Occipital lobe (tissue), 2 donors: ENCODE results near the gene NEB. TPM values are rescaled to one million over a fixed set of nuclear protein-coding genes. Genes with fewer than 3 reads are reported as not detected.
"Not testable (repeated sequence)": the region's sequence is repeated elsewhere in the genome, so short reads cannot be mapped to it uniquely, and the experiment has no call there.

ENCODE experiments used
- DNase-seq: peaks from one replicate; lab custom pipeline; 2025; lab: John Stamatoyannopoulos, UW
- total RNA-seq: library from RNA; depleted of rRNA; stranded (reverse); fragments of >200 nt; gene quantifications from one replicate; pipeline ENCODE4 v1.2.3, GENCODE V29; 2014

The NEB gene
- total RNA-seq, 1 donor from 2014 or later, result 3.0 TPM

DNA sequence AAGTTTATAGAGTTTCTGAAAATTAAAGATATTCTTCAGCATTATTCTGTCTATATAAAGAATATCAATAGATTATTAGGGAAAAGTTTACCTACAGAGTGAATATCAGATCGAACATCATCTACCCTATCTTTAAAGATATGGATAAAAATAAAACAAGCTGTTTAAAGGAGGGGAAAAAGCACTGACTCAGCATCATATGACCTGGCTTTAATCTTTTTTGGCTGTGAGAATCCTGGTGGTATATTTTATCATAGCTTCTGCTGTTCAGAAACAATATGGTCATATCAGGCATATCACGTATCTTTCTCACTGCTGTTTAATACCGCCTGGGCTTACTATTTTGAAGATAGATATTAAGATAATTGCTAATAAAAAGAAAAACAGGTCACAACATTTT, 80.2 kb downstream of the NEB start:
- DNase-seq, result no peak

DNA sequence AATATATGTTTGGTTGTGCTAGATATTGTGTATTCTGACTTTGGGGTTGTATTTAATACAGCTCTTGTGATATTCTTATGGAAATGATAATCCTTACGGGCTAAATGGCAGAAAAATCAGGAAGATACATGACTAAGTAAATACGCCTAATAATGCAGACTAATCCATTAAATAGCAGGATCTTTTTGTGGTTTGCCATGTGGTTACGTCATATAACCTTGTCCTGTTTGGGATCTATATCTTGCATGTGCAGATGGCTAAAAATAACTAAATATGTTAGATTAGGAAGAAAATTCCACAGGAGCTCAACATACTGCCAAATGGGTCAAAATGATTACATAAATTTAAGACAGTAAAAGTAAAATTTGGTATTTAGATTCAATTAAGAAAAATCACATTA, 83.0 kb downstream of the NEB start:
- DNase-seq, result no peak

DNA sequence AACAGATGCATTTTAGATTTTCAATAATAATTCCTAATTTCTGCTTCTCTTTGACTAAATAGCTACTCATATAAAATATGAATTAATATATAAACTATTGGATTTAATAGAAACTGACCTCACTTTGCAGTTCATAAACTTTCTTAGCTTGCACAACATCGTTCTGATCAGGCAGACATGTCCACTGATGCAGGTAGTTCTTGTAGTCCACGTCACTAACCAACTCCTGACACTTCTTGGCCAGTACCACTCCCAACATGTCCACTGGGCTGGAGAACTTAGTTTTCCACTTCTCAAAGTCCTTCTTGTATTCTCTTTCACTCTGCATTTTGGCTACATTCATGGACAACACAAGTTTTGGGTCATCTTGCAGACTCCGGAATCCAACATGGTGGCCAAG, 83.8 kb downstream of the NEB start:
- DNase-seq, result no peak

DNA sequence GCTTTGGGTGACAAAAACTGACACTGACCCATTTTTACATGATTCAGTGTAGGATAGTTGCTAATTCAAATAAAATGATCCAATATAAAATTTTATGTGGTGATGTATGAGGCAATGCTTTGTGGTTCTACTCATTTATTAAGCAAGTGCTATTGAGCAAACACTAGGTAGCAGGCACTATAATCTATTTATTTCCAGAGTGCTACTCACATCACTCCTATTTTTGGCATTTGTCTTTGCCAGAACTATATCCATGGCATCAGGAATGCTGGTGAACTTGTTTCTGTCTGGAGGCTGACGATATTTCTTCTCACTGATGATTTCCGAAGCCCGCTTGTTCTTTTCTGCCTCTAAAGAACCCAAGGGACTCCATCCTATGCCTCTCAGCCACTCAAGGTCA, 84.3 kb downstream of the NEB start:
- no peak for DNase-seq

DNA sequence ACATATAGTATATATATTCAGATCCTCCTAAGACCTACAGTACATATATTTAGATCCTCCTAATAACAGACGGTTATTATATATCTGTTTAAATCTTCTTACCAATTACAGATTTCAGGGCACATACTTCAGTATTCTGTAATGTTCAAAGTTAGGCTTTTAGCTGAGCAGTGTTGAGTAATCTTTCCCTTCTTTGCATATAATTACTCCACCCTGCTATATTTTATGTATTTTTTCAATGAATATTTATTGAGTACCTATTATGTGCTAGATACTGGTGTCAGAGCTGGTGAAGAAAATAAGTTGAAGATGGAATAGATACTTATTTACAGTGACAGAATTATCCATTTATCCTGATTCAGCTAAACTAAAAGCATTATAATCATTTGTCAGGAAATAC, 84.9 kb downstream of the NEB start:
- no peak for DNase-seq

DNA sequence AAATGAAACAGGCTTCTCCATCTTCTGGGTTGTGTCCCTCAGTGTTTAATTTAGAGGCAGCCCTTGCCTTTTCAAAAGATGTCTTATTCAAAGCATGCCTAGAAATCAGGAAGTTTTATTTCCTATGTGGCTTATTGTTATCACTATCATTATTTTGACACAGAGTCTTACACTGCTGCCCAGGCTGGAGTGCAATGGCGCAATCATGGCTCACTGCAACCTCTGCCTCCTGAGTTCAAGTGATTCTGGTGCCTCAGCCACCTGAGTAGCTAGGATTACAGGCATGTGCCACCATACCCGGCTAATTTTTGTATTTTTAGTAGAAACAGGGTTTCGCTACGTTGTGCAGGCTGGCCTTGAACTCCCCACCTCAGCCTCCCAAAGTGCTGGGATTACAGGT, 87.8 kb downstream of the NEB start:
- not testable (repeated sequence) for DNase-seq

DNA sequence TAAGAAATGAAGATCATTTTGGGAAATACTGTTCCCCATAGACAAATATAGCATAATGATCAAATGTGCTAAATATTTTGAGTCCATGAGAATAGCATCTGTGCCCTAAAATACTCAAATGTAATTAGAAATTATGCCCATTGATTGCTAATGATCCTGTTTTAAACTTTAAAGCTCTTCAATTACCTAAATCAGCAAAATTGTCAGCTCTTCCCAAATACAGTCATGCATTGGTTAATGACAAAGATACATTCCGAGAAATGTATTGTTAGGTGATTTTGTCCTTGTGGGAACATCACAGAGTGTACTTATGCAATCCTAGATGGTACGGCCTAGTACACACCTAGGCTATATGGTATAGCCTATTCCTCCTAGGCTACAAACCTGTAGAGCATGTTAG, 89.7 kb downstream of the NEB start:
- no peak for DNase-seq

DNA sequence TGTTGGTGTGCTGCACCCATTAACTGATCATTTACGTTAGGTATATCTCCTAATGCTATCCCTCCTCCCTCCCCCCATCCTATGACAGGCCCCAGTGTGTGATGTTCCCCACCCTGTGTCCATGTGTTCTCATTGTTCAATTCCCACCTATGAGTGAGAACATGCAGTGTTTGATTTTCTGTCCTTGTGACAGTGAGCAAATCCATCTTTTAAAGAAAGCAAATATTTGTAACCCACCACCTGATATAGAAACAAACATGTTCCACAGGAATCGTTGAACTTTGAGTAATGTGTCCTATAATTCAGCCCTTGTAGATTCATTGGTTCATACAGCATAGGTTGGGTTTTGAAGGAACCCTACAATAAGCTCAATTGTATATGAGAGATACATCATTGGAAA, 92.4 kb downstream of the NEB start:
- DNase-seq, result not testable (repeated sequence)

DNA sequence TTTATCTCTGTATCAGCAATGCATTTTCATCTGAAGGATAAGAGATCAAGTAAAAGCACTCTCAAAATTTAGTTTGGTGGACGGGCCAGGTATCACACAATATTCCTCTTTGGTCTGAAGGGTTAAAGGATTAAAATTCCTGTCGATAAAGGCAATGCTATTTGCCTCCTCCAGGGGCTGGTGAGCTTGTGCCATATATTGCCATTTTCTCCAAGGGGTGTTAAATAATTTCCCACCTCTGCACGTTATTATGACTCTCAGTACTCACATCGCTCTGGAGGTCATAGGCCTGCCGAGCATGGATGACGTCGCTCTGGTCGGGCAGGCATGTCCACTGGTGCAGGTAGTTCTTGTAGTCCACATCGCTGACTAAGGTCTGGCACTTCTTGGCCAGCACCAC, 94.2 kb downstream of the NEB start:
- DNase-seq, result no peak

DNA sequence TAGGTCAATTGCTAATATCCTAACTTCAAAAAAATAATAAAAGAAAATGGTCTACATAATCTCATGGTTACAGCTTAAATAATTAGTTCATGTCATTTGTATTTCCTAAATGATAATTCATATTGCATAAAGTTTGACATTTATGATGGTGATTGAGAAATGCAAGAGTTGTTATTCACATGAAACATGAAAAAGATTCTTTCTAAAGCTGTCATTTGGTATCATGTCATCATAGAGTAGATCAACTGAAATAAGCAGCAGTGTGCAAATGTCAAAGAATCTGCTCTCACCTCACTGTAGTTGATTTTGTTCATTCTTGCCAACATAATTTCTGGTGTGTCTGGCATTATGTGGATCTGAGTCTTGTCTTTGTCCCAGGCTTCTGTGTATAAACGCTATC, 95.3 kb downstream of the NEB start:
- no peak for DNase-seq

DNA sequence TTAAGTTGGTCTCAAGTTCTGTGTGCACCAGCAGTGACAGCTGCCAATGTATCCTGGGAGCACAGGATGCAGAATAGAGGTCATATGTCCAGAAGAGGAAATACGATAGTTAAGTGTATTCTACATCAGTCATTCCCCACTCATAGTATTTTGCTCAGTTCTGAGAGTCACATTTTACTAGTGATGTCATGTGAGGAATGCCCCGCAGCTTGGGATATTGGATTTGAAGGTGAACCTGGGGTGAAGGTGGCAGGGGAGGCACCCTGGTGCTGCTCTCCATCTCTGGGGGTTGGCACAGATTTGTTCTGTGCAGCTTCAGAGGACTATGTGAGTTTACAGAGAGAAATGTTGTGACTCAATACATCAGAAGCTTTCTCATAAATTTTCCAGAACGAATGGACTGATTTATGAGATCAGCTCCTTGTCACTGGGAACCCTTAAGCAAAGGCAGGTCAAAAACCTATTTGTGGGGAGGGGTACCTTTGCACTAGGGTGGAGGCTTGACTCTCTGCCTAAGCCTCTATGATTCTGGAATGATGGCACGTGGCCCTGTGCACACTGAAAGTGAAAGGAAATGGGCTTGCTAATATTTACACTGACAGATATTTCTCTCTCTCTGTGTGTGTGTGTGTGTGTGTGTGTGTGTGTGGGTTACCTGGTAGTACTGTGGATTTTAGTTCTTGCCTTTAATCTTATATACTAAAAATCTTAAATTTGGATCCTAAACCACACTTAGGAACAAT, 95.9 kb downstream of the NEB start:
- DNase-seq, result no peak

DNA sequence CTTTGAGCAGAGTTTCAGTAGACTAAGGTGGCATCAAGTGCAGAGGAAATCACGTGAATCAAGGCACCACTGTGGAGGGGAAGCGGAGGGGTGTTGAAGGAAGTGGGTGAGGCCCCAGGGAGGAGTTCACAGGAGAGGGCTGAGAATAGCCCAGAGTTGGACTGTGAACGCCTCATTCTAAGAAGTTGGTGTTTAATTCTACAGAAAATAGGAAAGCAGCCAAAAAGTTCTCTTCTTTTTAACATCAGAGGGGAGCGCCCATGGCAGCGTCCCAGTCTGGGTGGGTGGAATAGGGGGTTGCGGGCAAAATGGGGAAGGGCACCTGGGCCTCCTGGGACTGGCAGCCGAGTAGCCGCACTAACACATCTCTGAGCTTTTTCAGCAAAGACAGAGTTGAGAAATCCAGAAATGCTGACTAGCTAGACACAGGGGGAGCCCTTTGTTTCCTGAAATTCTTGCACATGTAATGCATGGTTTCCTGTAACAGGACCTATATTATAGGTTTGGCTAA, 97.0 kb downstream of the NEB start:
- DNase-seq, result no peak

DNA sequence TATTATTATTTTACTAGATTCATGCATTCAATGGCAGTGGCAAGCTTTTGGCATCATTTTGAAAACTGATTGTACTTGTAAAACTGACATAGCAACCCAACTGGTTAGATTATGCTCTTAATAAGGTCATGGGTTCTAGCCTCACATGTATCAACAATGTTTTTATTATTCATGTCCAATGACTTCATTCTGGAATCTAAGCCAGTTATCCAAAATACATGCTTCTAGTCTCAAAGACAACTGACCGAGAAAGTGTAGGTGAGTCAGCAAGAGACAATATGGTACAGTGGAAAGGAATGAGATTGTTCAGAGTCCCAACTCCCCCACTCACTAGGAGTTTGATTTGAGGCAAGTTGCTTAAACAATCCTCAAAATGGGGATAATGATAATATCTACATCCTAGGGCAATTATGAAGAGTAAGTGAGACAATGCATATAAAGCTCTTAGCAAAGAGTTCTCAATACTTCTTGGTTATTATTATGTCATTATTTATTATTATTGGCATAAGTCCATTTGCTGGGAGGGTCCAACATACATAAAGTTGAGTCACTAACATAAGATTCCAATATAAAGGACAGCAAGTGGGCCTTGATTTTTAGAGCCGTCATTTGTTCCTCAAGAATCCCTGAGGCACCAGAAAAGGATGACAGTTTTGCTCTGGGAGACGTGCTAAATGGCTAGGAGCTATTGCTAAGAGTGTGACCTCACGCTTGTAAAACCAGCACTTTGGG, 99.4 kb downstream of the NEB start:
- DNase-seq, result no peak

DNA sequence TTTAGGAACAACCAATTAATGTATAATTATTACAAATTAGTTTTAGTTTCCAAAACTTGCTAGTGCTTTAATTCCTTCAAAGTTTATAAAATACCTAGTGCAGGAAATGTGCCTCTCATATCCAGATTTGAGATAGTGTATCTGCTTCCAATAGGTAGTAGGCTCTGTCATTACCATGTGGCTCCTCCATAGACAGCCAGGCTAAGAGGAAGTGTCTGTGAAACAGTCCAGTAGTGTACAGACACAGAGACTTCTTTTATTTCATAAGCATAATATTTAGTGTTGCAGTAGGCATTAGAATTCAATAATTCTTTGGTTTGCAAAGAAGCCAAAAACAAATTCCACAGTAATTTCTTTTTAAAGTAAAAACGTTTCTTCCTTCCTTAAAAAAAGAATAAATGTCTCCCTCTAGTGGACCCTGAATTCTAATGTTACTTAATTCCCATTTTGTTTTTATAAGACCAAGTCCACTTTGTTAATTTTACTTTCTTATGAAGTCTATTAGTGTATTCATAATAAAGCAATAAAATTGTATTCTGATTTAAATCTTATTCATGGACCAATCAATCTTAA, 101.2 kb downstream of the NEB start:
- no peak for DNase-seq

DNA sequence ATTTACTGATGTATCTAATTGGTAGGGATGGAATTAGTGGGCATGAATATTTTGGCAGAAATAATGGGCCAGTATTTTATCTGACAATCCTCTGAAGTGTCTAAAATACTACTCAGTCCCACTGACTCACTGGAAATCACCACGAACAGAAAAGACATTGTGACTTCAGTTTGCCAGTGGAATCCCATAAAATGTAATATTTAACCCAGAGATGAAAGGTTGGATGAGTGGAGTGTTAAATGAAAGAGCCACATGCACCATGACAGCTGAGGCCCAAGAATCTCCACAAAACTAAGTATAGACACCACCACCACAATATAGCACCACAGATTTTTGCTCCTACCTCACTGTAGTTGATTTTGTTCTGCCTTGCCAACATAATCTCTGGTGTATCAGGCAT, 103.9 kb downstream of the NEB start:
- no peak for DNase-seq

DNA sequence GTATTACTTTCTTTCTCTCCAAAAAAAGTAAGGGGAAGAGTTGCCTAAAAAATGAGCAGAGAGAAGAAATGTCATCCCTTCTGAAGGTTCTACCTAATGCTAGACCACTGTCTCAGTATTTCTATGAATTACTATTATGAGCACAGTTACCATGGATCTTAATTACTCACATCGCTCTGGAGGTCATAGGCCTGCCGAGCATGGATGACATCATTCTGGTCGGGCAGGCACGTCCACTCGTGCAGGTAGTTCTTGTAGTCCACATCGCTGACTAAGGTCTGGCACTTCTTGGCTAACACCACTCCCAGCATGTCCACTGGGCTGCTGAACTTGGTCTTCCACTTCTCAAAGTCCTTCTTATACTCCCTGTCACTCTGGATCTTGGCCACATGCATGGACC, 106.9 kb downstream of the NEB start:
- no peak for DNase-seq

DNA sequence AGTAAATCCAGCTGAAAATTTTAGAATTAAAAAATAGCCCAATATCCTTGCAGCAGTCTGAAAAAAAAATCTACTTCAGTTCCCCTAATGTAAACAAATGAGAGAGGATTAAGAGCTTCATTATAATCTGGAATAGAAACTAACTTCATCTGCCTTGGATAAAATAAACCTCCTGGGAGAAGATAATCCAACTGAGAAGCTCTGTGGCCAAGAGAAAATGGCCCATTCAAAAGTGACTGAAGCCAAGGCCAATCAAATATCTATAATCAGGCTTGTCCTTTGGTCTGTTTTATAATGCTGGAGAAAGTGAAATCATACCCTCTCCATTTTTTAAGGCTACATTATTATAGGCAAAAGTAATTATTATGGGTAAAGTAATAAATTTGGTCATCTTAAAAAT, 110.0 kb downstream of the NEB start:
- no peak for DNase-seq

DNA sequence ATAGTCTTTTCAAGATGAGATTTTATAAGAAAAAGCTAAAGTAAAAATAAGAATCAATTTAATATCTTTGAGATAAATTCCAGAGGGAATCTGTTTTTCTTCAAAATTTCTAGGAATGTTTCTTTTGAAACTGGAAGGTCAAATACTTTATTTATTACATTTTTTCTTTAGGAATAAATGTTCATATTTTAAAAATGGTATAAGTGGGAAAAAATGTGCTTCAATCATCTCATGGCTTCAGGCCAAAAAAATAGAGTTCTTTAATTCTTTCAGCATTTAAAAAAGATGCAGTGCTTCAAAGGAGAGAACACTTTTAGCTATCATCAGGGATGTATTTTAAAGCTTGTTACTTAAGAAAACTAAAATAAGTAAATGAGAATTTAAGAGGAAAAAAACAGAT, 110.6 kb downstream of the NEB start:
- no peak for DNase-seq

DNA sequence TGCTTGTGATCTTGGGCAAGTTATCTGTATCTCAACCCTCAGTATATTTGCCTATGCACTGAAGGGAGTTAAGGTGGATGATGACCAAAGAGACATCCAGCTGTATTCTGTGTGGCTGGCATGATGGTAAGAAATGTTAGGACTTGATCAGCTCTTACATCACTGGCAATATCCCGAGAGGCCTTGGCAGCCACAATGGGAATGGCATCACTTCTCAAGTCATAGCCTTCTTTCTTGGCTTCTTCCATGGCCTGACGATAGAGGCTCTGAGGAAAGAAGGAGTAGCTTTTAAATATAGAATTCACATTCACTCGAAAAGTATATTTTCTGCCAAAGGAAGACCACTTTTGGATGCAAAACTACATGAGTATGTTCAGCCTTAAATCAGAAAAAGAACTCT, 113.5 kb downstream of the NEB start:
- no peak for DNase-seq

DNA sequence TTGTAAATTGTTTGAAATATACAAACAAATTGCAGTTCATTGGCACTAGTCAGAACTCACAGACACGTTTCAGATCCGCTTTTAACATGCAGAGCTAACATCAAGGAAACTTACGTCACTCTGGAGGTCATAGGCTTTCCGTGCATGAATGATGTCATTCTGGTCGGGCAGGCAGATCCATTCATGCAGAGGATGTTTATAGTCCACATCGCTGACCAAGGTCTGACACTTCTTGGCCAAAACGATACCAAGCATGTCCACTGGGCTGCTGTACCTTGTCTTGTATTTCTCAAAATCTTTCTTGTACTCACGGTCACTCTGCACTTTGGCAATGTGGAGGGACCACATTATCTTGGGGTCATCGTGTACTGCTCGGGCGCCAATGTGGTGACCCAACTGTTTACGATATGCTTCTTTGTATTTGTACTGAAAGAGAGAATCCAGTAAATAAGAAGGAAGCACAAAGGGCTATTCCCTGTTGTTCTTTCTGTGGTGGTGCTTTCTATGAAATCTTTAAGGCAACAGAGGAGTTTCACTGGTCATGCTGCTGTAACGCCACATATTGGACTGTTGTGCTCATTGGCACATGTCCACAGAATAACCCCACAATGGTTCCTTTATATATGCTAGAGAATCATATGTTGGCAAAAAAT, 114.8 kb downstream of the NEB start:
- no peak for DNase-seq

DNA sequence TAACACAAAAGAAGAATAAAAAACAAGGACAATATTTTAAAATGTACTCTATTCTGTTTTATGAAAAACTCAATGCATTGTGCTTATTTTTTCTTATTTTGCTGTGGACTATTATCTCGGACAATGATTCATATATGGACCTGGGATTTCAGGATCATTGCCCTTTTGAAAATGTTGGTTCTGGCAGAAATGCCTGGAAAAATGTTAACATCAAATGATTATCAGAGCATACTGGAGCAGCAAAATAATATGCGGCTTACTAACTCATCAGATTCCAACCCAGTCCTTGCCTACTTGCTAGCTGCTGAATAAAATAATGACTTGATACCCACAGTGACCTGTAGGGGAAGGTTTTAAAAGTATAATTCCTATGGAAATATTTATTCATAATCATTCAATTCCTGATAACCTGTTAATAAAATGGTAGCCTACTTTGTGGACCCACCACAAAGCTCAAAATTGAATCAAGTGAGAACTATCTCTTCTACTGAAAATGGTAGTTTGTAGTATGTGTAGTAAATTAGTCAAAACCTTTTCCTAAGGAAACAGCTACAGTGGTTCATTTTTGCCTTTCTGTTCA, 117.4 kb downstream of the NEB start:
- no peak for DNase-seq
